Measurements from ENCODE around the gene NUP98.

DNA sequence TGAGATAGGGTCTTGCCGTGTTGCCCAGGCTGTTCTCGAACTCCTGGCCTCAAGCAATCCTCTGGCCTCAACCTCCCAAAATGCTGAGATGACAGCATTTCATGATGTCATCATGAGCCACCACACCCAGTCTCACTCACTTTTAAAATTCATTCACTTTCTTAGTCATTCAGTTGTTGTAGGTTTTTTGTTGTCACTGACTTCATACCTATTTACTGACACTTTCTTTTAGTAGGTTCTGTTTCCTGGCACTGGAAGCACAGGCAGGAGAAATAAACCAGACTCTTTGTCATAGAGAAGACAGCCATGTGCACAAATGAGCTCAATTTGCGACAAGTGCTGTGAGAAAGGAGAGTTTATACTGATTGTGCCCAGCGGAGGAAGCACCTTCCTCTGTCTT lies 166.0 kb downstream of the NUP98 start:
- TF ChIP-seq JUNB (IDR thresholded peaks at IDR 0.05) (no peak), RCOR1 (IDR thresholded peaks at IDR 0.05; ENCODE audit: low read depth, low read length) (no peak), MAZ (IDR thresholded peaks at IDR 0.05; ENCODE audit: borderline replicate concordance, low read depth, low read length) (no peak), ESRRA (IDR thresholded peaks at IDR 0.05; ENCODE audit: borderline replicate concordance, low read length) (no peak), NR3C1 (IDR thresholded peaks at IDR 0.05) (no peak), ZFP36 (IDR thresholded peaks at IDR 0.05; ENCODE audit: borderline replicate concordance, partially characterized antibody) (no peak), ZC3H11A (IDR thresholded peaks at IDR 0.05) (no peak), FOXS1 (CRISPR knock-in tag; IDR thresholded peaks at IDR 0.05) (no peak), CBX2 (IDR thresholded peaks at IDR 0.05; ENCODE audit: borderline replicate concordance, low read depth) (no peak), POLR2A (IDR thresholded peaks at IDR 0.05; ENCODE audit: low read length) (no peak), TP53 (CRISPR knock-in tag; IDR thresholded peaks at IDR 0.05) (no peak)
- TF ChIP-seq, protein P1, sequence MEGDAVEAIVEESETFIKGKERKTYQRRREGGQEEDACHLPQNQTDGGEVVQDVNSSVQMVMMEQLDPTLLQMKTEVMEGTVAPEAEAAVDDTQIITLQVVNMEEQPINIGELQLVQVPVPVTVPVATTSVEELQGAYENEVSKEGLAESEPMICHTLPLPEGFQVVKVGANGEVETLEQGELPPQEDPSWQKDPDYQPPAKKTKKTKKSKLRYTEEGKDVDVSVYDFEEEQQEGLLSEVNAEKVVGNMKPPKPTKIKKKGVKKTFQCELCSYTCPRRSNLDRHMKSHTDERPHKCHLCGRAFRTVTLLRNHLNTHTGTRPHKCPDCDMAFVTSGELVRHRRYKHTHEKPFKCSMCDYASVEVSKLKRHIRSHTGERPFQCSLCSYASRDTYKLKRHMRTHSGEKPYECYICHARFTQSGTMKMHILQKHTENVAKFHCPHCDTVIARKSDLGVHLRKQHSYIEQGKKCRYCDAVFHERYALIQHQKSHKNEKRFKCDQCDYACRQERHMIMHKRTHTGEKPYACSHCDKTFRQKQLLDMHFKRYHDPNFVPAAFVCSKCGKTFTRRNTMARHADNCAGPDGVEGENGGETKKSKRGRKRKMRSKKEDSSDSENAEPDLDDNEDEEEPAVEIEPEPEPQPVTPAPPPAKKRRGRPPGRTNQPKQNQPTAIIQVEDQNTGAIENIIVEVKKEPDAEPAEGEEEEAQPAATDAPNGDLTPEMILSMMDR (IDR thresholded peaks at IDR 0.05), result no peak

Data from A549 (cell line).